HL-60 (cell line): ENCODE results near the gene ASPRV1.
A peak's percentile ranks its signal among the peaks of the same experiment; 100 is the strongest.

Experiments
- DNase-seq, 2 experiments: peaks; one replicate each; pipeline ENCODE4 v3.0.0-alpha.2; 2010 to 2020; ENCODE audit warnings: low read depth in 1 of 2, low spot score in 1 of 2
- H3K27ac ChIP-seq: fragments of 250-450 bp; sonication (Bioruptor Pico); replicated peaks from 2 replicates; pipeline ENCODE4 v1.5.1; 2020; ENCODE audit warnings: mild to moderate bottlenecking, moderate library complexity
- H3K27me3 ChIP-seq: fragments of 250-450 bp; sonication (Bioruptor Pico); 2 replicates; pipeline ENCODE4 v1.5.1; 2021; ENCODE audit warnings: mild to moderate bottlenecking, moderate library complexity; ENCODE audit not compliant: insufficient read depth, poor library complexity, severe bottlenecking
- H3K4me3 ChIP-seq: replicated peaks from 2 replicates; pipeline ENCODE4 v1.5.1; 2011; ENCODE audit warnings: mild to moderate bottlenecking, control low read depth, low read length; ENCODE audit not compliant: insufficient read depth
- GABPA ChIP-seq: IDR thresholded peaks from 2 replicates; pipeline ENCODE4 v1.6.1; 2012; ENCODE audit warnings: low read depth
- POLR2AphosphoS5 ChIP-seq: IDR thresholded peaks from 2 replicates; pipeline ENCODE4 v1.6.1; 2012; ENCODE audit warnings: low read depth
- REST ChIP-seq: IDR thresholded peaks from 2 replicates; pipeline ENCODE4 v1.6.1; 2012; ENCODE audit warnings: low read depth; ENCODE audit not compliant: insufficient replicate concordance
- SPI1 ChIP-seq: IDR thresholded peaks from 2 replicates; pipeline ENCODE4 v1.6.1; 2012; ENCODE audit warnings: low read depth, mild to moderate bottlenecking, borderline replicate concordance
- TF ChIP-seq, protein P1 (sequence below): IDR thresholded peaks from one replicate; pipeline ENCODE4 v1.5.1; 2011; ENCODE audit warnings: low read length, control low read depth, inconsistent platforms; ENCODE audit not compliant: insufficient read depth

The ASPRV1 gene

DNA sequence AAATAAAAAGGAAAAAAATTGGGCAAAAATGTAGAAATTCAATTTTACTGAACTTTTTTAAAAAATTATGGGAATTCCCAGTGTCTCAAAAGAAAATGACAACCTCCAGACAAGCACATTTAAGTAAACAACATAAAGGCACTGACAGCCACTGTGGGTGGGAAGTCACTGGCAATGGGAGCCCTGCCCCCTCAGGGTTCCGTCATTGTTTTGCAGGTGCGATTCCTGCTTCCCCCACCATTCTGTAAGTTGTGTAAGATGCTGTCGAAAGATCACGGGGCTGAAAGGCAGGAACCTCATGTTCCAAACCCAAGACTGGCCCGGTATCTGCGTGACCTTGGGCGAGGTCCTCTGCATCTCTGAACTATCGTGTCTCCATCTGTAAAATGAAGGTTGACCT lies 15.8 kb upstream of the ASPRV1 start:
- TF ChIP-seq, protein P1, sequence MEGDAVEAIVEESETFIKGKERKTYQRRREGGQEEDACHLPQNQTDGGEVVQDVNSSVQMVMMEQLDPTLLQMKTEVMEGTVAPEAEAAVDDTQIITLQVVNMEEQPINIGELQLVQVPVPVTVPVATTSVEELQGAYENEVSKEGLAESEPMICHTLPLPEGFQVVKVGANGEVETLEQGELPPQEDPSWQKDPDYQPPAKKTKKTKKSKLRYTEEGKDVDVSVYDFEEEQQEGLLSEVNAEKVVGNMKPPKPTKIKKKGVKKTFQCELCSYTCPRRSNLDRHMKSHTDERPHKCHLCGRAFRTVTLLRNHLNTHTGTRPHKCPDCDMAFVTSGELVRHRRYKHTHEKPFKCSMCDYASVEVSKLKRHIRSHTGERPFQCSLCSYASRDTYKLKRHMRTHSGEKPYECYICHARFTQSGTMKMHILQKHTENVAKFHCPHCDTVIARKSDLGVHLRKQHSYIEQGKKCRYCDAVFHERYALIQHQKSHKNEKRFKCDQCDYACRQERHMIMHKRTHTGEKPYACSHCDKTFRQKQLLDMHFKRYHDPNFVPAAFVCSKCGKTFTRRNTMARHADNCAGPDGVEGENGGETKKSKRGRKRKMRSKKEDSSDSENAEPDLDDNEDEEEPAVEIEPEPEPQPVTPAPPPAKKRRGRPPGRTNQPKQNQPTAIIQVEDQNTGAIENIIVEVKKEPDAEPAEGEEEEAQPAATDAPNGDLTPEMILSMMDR: no peak
- TF ChIP-seq SPI1 (no peak), REST (no peak), GABPA (no peak), POLR2AphosphoS5 (no peak; the same call in 1 of the 2 replicates)
- peak overlapping the region; percentile 74 for H3K27ac ChIP-seq

GRCh38 chr2:69975853-69976462 lies 14.5 kb upstream of the ASPRV1 start:
- DNase-seq: peak in 1 of 2 experiments; percentile 93
- H3K27me3 ChIP-seq: no peaks in the 10 kb centered on the region
- TF ChIP-seq POLR2AphosphoS5 (peak; percentile 83), SPI1 (peak; percentile 18; the same call in 1 of the 2 replicates)
- TF ChIP-seq, protein P1: no peak
- H3K4me3 ChIP-seq: no peak overlapping the region
- H3K27ac ChIP-seq: peak overlapping the region; percentile 74

More for the DNA sequence above, 15.8 kb upstream of the ASPRV1 start:
- DNase-seq: peak in 1 of 2 experiments; percentile 81
- Histone ChIP-seq H3K27me3 (no peaks in the 10 kb centered on the region), H3K4me3 (no peak overlapping the region)

GRCh38 chr2:69975136-69975852 lies 13.9 kb upstream of the ASPRV1 start:
- H3K27me3 ChIP-seq: no peaks in the 10 kb centered on the region
- H3K4me3 ChIP-seq: no peak overlapping the region
- H3K27ac ChIP-seq: peak overlapping the region; percentile 74
- no peak for DNase-seq
- no peak for TF ChIP-seq REST
- TF ChIP-seq POLR2AphosphoS5: no peak
- no peak for TF ChIP-seq SPI1
- no peak for TF ChIP-seq GABPA
- TF ChIP-seq, protein P1: no peak
